ENCODE results near the gene TBC1D30. TPM values are rescaled to one million over a fixed set of nuclear protein-coding genes. Genes with fewer than 3 reads are reported as not detected.

TBC1D30 gene
- total RNA-seq, 3 donors from 2014 or later (not counting 1 experiment from before 2014, with no cell fraction given) = 2.8 to 5.8 (median 4.7) TPM

- Histone ChIP-seq H3K9me3 (ENCODE audit: control insufficient read depth, insufficient read depth, low read length) (peaks cover 3% of the 10 kb centered on the region), H3K27me3 (ENCODE audit: control insufficient read depth, insufficient read depth, low read length) (no peaks in the 10 kb centered on the region), H3K27ac (ENCODE audit: low read length) (no peak overlapping the region), H3K4me1 (ENCODE audit: control insufficient read depth, insufficient read depth, low read length) (no peaks in the 10 kb centered on the region), H3K36me3 (ENCODE audit: control insufficient read depth, insufficient read depth, low read length) (no peaks in the 10 kb centered on the region), H3K4me3 (ENCODE audit: low read length) (no peak overlapping the region)
- ATAC-seq (no peak), DNase-seq (no peak)
- no peak overlapping the region for H3K4me3 Mint-ChIP-seq
- H3K36me3 Mint-ChIP-seq = no peaks in the 10 kb centered on the region
- H3K27me3 Mint-ChIP-seq (ENCODE audit: low read depth in 2 of 2) = peaks cover 17 to 29% of the 10 kb centered on the region in 2 donors
- intact Hi-C loops (cut with micrococcal nuclease) = no loop called here
- H3K27ac Mint-ChIP-seq = no peak overlapping the region
- no peak for TF ChIP-seq CTCF (IDR thresholded peaks at IDR 0.05)
- no peaks in the 10 kb centered on the region for H3K4me1 Mint-ChIP-seq
- H3K9me3 Mint-ChIP-seq = no peaks in the 10 kb centered on the region
Measured at GRCh38 chr12:64922853-64923252, 98.4 kb downstream of the TBC1D30 start.

- Histone ChIP-seq H3K4me1 (ENCODE audit: control insufficient read depth, insufficient read depth, low read length) (no peaks in the 10 kb centered on the region), H3K36me3 (ENCODE audit: control insufficient read depth, insufficient read depth, low read length) (no peaks in the 10 kb centered on the region), H3K27ac (ENCODE audit: low read length) (no peak overlapping the region), H3K4me3 (ENCODE audit: low read length) (no peak overlapping the region), H3K9me3 (ENCODE audit: control insufficient read depth, insufficient read depth, low read length) (peaks cover 3% of the 10 kb centered on the region), H3K27me3 (ENCODE audit: control insufficient read depth, insufficient read depth, low read length) (no peaks in the 10 kb centered on the region)
- H3K4me3 Mint-ChIP-seq = no peak overlapping the region
- intact Hi-C loops (cut with micrococcal nuclease) = no loop called here
- no peaks in the 10 kb centered on the region for H3K36me3 Mint-ChIP-seq
- no peak for TF ChIP-seq CTCF (IDR thresholded peaks at IDR 0.05)
- peaks cover 10 to 24% of the 10 kb centered on the region in 2 donors for H3K27me3 Mint-ChIP-seq (ENCODE audit: low read depth in 2 of 2)
- no peaks in the 10 kb centered on the region for H3K9me3 Mint-ChIP-seq
- DNase-seq (no peak), ATAC-seq (no peak)
- H3K27ac Mint-ChIP-seq = no peak overlapping the region
- H3K4me1 Mint-ChIP-seq = no peaks in the 10 kb centered on the region
Measured at GRCh38 chr12:64923536-64923935, 99.1 kb downstream of the TBC1D30 start.

Other genes with a start within 250 kb of the TBC1D30 start
- gene RASSF3, start 214.2 kb upstream of the TBC1D30 start, total RNA-seq = 100 to 1,000 TPM in 1 of 3 donors, 10 to 100 TPM in 2; 63.4 to 105 (median 80.5) TPM
- gene GNS, start 65.2 kb upstream of the TBC1D30 start, total RNA-seq = 10 to 100 TPM; 51.9 to 73.9 (median 59.7) TPM